NCI-H1694 (cell line): ENCODE data around the gene RAD51B.
A peak's percentile ranks its signal among the peaks of the same experiment; 100 is the strongest.

Experiments used
- DNase-seq: peaks from one replicate; lab custom pipeline; 2025; lab: John Stamatoyannopoulos, UW

RAD51B gene

GRCh38 chr14:68145539-68145938, 326.0 kb downstream of the RAD51B start:
- DNase-seq = no peak

GRCh38 chr14:68146818-68147217, 327.2 kb downstream of the RAD51B start:
- DNase-seq = no peak

- DNase-seq = peak; percentile 55
Observed at GRCh38 chr14:68147303-68147702, 327.7 kb downstream of the RAD51B start.

- DNase-seq = no peak
Observed at GRCh38 chr14:68148276-68148675, 328.7 kb downstream of the RAD51B start.

- no peak for DNase-seq
Observed at GRCh38 chr14:68148763-68149162, 329.2 kb downstream of the RAD51B start.

GRCh38 chr14:68153275-68153674, 333.7 kb downstream of the RAD51B start:
- no peak for DNase-seq

- DNase-seq = no peak
Observed at GRCh38 chr14:68154275-68154674, 334.7 kb downstream of the RAD51B start.

GRCh38 chr14:68157971-68158371, 338.4 kb downstream of the RAD51B start:
- DNase-seq = no peak

- no peak for DNase-seq
Observed at GRCh38 chr14:68158640-68159039, 339.1 kb downstream of the RAD51B start.

- no peak for DNase-seq
Observed at GRCh38 chr14:68159701-68160633, 340.4 kb downstream of the RAD51B start.

- no peak for DNase-seq
Observed at GRCh38 chr14:68160779-68161546, 341.4 kb downstream of the RAD51B start.

GRCh38 chr14:68162887-68163286, 343.3 kb downstream of the RAD51B start:
- no peak for DNase-seq

GRCh38 chr14:68164711-68165113, 345.1 kb downstream of the RAD51B start:
- no peak for DNase-seq

GRCh38 chr14:68165274-68165843, 345.8 kb downstream of the RAD51B start:
- DNase-seq = no peak

- no peak for DNase-seq
Observed at GRCh38 chr14:68166731-68167382, 347.3 kb downstream of the RAD51B start.

- no peak for DNase-seq
Observed at GRCh38 chr14:68167383-68168087, 348.0 kb downstream of the RAD51B start.

GRCh38 chr14:68168460-68169109, 349.0 kb downstream of the RAD51B start:
- DNase-seq = no peak

- DNase-seq = no peak
Observed at GRCh38 chr14:68172216-68172615, 352.6 kb downstream of the RAD51B start.

GRCh38 chr14:68172627-68173026, 353.0 kb downstream of the RAD51B start:
- no peak for DNase-seq

GRCh38 chr14:68173227-68173972, 353.8 kb downstream of the RAD51B start:
- no peak for DNase-seq
